HCT116 (cell line): ENCODE data around the gene CHST12. TPM values are rescaled to one million over a fixed set of nuclear protein-coding genes. Genes with fewer than 3 reads are reported as not detected.

ENCODE experiments used
- ATAC-seq: fragments of 200-7000 bp; cut with Tn5 transposase; 2 replicates; pipeline ENCODE4 v1.9.1; 2020; ENCODE audit warnings: mild to moderate bottlenecking, moderate library complexity
- BruUV-seq: library from RNA; stranded (reverse); fragments of 400-500 nt; replicated peaks from 2 replicates; lab custom pipeline; 2021; lab: Mats Ljungman, UMichigan
- CTCF ChIA-PET: fragments of 300-600 bp; sonication (Branson Sonifier 250); formaldehyde crosslinking; loops from one replicate; lab custom pipeline; 2021; ENCODE audit warnings: antibody characterized with exemption; lab: Charles Lee
- POLR2A ChIA-PET: fragments of 300-600, 350-600 bp; sonication (Branson Sonifier 250); formaldehyde crosslinking; loops from one replicate; lab custom pipeline; 2021; ENCODE audit warnings: antibody characterized with exemption; lab: Charles Lee
- RAD21 ChIA-PET, 2 experiments: fragments of 300-600 bp; sonication (Branson Sonifier 250); formaldehyde crosslinking; loops; one replicate each; lab custom pipeline; 2023; ENCODE audit warnings: low total read pairs in 2 of 2; ENCODE audit not compliant: uncharacterized antibody in 2 of 2, unreplicated experiment in 2 of 2, low non-redundant PET in 1 of 2; lab: Charles Lee
- DNase-seq: peaks from one replicate; pipeline ENCODE4 v3.0.0-alpha.2; 2010; ENCODE audit warnings: low read depth, low spot score
- H2AFZ ChIP-seq: fragments of 200-600 bp; shearing (Covaris generic), sonication (generic); 2 replicates; pipeline ENCODE4 v1.6.1; 2017; ENCODE audit warnings: low read depth, mixed run types, mixed read lengths, antibody characterized with exemption, low read length; ENCODE audit not compliant: poor library complexity, severe bottlenecking
- H3K27ac ChIP-seq: 2 replicates; pipeline ENCODE4 v1.5.1; 2012; ENCODE audit warnings: low read depth, low read length
- H3K27me3 ChIP-seq: fragments of 200-600 bp; sonication (generic); 2 replicates; pipeline ENCODE4 v1.6.1; 2016; ENCODE audit warnings: mixed run types, low read length, mixed read lengths; ENCODE audit not compliant: insufficient read depth
- H3K36me3 ChIP-seq, 2 experiments: fragments of 200-500 bp in 1 of 2; fragments of 200-600 bp in 1 of 2; sonication (Bioruptor generic) in 1 of 2; sonication (generic) in 1 of 2; 2 replicates each; pipeline versions ENCODE4 v1.5.1 to v1.6.1; 2014 to 2016; ENCODE audit warnings: low read length in 2 of 2, inconsistent platforms in 1 of 2, mixed read lengths in 1 of 2, mixed run types in 1 of 2; ENCODE audit not compliant: insufficient read depth in 2 of 2, control insufficient read depth in 1 of 2
- H3K4me1 ChIP-seq, 2 experiments: fragments of 200-600 bp in 1 of 2; sonication (generic) in 1 of 2; 2 replicates each; pipeline versions ENCODE4 v1.5.1 to v1.6.1; 2012 to 2017; ENCODE audit warnings: low read length in 2 of 2, inconsistent platforms in 1 of 2, mild to moderate bottlenecking in 1 of 2, mixed read lengths in 1 of 2, mixed run types in 1 of 2, moderate library complexity in 1 of 2; ENCODE audit not compliant: insufficient read depth in 2 of 2, control insufficient read depth in 1 of 2
- H3K4me2 ChIP-seq: fragments of 200-600 bp; sonication (generic); 2 replicates; pipeline ENCODE4 v1.6.1; 2017; ENCODE audit warnings: mixed run types, low read length, mixed read lengths
- H3K4me3 ChIP-seq, 2 experiments: fragments of 200-600 bp in 1 of 2; sonication (generic) in 1 of 2; replicated peaks in 1 of 2; 2 replicates each; pipeline ENCODE4 v1.5.1; 2011 to 2016; ENCODE audit warnings: low read length in 2 of 2, control low read depth in 1 of 2, low read depth in 1 of 2, mild to moderate bottlenecking in 1 of 2, mixed read lengths in 1 of 2, mixed run types in 1 of 2
- H3K79me2 ChIP-seq: fragments of 200-600 bp; sonication (generic); 2 replicates; pipeline ENCODE4 v1.6.1; 2017; ENCODE audit warnings: mild to moderate bottlenecking, mixed run types, low read length, moderate library complexity, mixed read lengths; ENCODE audit not compliant: insufficient read depth
- H3K9ac ChIP-seq: fragments of 200-600 bp; sonication (generic); 2 replicates; pipeline ENCODE4 v1.6.1; 2016; ENCODE audit warnings: low read length, mixed read lengths
- H3K9me2 ChIP-seq: fragments of 200-600 bp; sonication (generic), shearing (Covaris generic); 2 replicates; pipeline ENCODE4 v1.6.1; 2017; ENCODE audit warnings: mixed run types, mild to moderate bottlenecking, moderate library complexity; ENCODE audit not compliant: insufficient read depth
- H3K9me3 ChIP-seq, 2 experiments: fragments of 200-500 bp in 1 of 2; fragments of 200-600 bp in 1 of 2; sonication (Bioruptor generic) in 1 of 2; sonication (generic) in 1 of 2; 2 replicates each; pipeline ENCODE4 v1.6.1; 2014 to 2017; ENCODE audit warnings: low read length in 2 of 2, mixed read lengths in 2 of 2, inconsistent platforms in 1 of 2, low read depth in 1 of 2, mild to moderate bottlenecking in 1 of 2, mixed run types in 1 of 2, moderate library complexity in 1 of 2; ENCODE audit not compliant: control insufficient read depth in 1 of 2, insufficient read depth in 1 of 2
- H4K20me1 ChIP-seq: fragments of 200-600 bp; sonication (generic), shearing (Covaris generic); 2 replicates; pipeline ENCODE4 v1.6.1; 2017; ENCODE audit warnings: mixed run types, mild to moderate bottlenecking, moderate library complexity; ENCODE audit not compliant: insufficient read depth
- CBX3 ChIP-seq: IDR thresholded peaks from 2 replicates; pipeline ENCODE4 v1.6.1; 2012; ENCODE audit warnings: low read depth
- EGR1 ChIP-seq: IDR thresholded peaks from 2 replicates; pipeline ENCODE4 v1.6.1; 2012; ENCODE audit warnings: low read depth
- EZH2 ChIP-seq: fragments of 200-600 bp; sonication (generic); IDR thresholded peaks from 2 replicates; pipeline ENCODE4 v1.6.1; 2017; ENCODE audit warnings: antibody characterized with exemption, mixed run types
- FOSL1 ChIP-seq: IDR thresholded peaks from 2 replicates; pipeline ENCODE4 v1.6.1; 2012; ENCODE audit warnings: low read depth
- JUND ChIP-seq: IDR thresholded peaks from 2 replicates; pipeline ENCODE4 v1.6.1; 2012
- POLR2AphosphoS5 ChIP-seq: IDR thresholded peaks from 2 replicates; pipeline ENCODE4 v1.6.1; 2011; ENCODE audit warnings: mild to moderate bottlenecking, low read depth, low read length, moderate library complexity
- SRF ChIP-seq: IDR thresholded peaks from 2 replicates; pipeline ENCODE4 v1.6.1; 2012; ENCODE audit warnings: low read depth
- TCF7L2 ChIP-seq: IDR thresholded peaks from 2 replicates; pipeline ENCODE4 v1.7.0; 2011; ENCODE audit warnings: borderline replicate concordance, inconsistent platforms; ENCODE audit not compliant: insufficient read depth, insufficient read length; ENCODE audit errors: extremely low read depth
- ZFX ChIP-seq: fragments of 450-650 bp; IDR thresholded peaks from 2 replicates; pipeline ENCODE4 v1.6.1; 2017
- ZNF274 ChIP-seq: fragments of 200-500 bp; sonication (Bioruptor generic); IDR thresholded peaks from 2 replicates; pipeline ENCODE4 v1.6.1; 2014; ENCODE audit warnings: mild to moderate bottlenecking, low read depth, low read length, inconsistent platforms
- intact Hi-C: fragments of 100-400 bp; cut with micrococcal nuclease; formaldehyde crosslinking; loops from 2 replicates; pipeline ENCODE4 v1.10.0; 2022
- total RNA-seq: library from RNA; stranded (reverse); gene quantifications from one replicate; pipeline ENCODE4 v1.2.1, GENCODE V29; 2021; ENCODE audit not compliant: unreplicated experiment
- TF ChIP-seq, protein P1 (sequence below), 3 experiments: fragments of 200-600 bp in 1 of 3; sonication (generic) in 1 of 3; IDR thresholded peaks in 2 of 3; conservative IDR thresholded peaks in 1 of 3; 2 replicates each; pipeline ENCODE4 v1.5.1; 2012 to 2017; ENCODE audit warnings: low read depth in 2 of 3, low read length in 2 of 3, antibody characterized with exemption in 1 of 3, borderline replicate concordance in 1 of 3, control low read depth in 1 of 3, mild to moderate bottlenecking in 1 of 3, mixed read lengths in 1 of 3, mixed run types in 1 of 3, moderate library complexity in 1 of 3; ENCODE audit not compliant: insufficient read depth in 1 of 3
- TF ChIP-seq, protein P2 (sequence below): IDR thresholded peaks from 2 replicates; pipeline ENCODE4 v1.6.1; 2012
- TF ChIP-seq, protein P3 (sequence below): IDR thresholded peaks from 2 replicates; pipeline ENCODE4 v1.6.1; 2011; ENCODE audit warnings: mild to moderate bottlenecking, low read length, moderate library complexity; ENCODE audit not compliant: insufficient replicate concordance; ENCODE audit errors: extremely low read depth

CHST12 gene
- total RNA-seq, 1 experiment from 2014 or later, result 14.2 TPM

DNA sequence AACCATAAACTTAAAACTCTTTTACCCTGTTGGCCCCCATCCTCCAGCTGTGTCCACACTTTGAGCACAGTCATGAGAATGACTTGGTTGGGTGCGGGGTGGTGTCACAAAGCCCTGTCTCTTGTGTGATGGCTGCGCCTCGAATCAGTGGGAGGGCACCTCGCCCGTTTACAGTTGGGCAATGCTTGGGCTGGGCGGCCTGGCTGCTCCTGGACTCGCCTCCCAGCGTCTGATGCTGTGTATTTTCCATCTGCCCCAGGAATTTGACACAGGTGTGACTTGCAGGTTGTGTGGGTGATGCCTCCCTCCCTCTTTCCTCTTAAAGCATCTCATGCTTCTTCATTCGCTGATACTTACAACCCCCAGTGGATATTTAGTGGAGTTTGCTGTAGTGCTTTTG lies 33.7 kb downstream of the CHST12 start:
- POLR2A ChIA-PET, result no interaction called here
- TF ChIP-seq TCF7L2, result no peak
- no peak for TF ChIP-seq FOSL1
- no peak for TF ChIP-seq EGR1
- no peak for TF ChIP-seq ZNF274
- TF ChIP-seq CBX3, result no peak
- TF ChIP-seq, protein P1, sequence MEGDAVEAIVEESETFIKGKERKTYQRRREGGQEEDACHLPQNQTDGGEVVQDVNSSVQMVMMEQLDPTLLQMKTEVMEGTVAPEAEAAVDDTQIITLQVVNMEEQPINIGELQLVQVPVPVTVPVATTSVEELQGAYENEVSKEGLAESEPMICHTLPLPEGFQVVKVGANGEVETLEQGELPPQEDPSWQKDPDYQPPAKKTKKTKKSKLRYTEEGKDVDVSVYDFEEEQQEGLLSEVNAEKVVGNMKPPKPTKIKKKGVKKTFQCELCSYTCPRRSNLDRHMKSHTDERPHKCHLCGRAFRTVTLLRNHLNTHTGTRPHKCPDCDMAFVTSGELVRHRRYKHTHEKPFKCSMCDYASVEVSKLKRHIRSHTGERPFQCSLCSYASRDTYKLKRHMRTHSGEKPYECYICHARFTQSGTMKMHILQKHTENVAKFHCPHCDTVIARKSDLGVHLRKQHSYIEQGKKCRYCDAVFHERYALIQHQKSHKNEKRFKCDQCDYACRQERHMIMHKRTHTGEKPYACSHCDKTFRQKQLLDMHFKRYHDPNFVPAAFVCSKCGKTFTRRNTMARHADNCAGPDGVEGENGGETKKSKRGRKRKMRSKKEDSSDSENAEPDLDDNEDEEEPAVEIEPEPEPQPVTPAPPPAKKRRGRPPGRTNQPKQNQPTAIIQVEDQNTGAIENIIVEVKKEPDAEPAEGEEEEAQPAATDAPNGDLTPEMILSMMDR (IDR thresholded peaks at IDR 0.05 in 2 of 3, conservative IDR thresholded peaks at IDR 0.05 in 1 of 3; ENCODE audit: borderline replicate concordance in 1 of 3, insufficient read depth in 1 of 3, low read depth in 2 of 3, low read length in 2 of 3), result no peak
- TF ChIP-seq, protein P2, sequence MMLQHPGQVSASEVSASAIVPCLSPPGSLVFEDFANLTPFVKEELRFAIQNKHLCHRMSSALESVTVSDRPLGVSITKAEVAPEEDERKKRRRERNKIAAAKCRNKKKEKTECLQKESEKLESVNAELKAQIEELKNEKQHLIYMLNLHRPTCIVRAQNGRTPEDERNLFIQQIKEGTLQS, result no peak
- no peak for TF ChIP-seq SRF
- no peak for TF ChIP-seq POLR2AphosphoS5
- TF ChIP-seq, protein P3, sequence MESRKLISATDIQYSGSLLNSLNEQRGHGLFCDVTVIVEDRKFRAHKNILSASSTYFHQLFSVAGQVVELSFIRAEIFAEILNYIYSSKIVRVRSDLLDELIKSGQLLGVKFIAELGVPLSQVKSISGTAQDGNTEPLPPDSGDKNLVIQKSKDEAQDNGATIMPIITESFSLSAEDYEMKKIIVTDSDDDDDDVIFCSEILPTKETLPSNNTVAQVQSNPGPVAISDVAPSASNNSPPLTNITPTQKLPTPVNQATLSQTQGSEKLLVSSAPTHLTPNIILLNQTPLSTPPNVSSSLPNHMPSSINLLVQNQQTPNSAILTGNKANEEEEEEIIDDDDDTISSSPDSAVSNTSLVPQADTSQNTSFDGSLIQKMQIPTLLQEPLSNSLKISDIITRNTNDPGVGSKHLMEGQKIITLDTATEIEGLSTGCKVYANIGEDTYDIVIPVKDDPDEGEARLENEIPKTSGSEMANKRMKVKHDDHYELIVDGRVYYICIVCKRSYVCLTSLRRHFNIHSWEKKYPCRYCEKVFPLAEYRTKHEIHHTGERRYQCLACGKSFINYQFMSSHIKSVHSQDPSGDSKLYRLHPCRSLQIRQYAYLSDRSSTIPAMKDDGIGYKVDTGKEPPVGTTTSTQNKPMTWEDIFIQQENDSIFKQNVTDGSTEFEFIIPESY, result no peak
- TF ChIP-seq EZH2, result no peak
- TF ChIP-seq ZFX, result no peak
- TF ChIP-seq JUND, result no peak
- TF ChIP-seq, all 23 proteins: peak for 0
- Histone ChIP-seq H3K79me2 (no peaks in the 10 kb centered on the region), H3K4me3 (no peak overlapping the region), H3K4me2 (no peak overlapping the region), H3K9me3 (no peaks in the 10 kb centered on the region), H3K36me3 (no peaks in the 10 kb centered on the region), H3K9ac (no peak overlapping the region), H4K20me1 (no peaks in the 10 kb centered on the region), H3K9me2 (no peaks in the 10 kb centered on the region), H3K4me1 (no peaks in the 10 kb centered on the region), H3K27me3 (no peaks in the 10 kb centered on the region), H2AFZ (no peak overlapping the region), H3K27ac (no peak overlapping the region)
- ATAC-seq, result no peak
- no peak for DNase-seq
- ChIA-PET RAD21 (no interaction called here), CTCF (no interaction called here)
- intact Hi-C loops, result no loop called here
- no TSS peak for BruUV-seq
